Measurements from ENCODE around the gene PDCD5. TPM values are rescaled to one million over a fixed set of nuclear protein-coding genes. Genes with fewer than 3 reads are reported as not detected.

PDCD5 gene
- total RNA-seq, 1 experiment from 2014 or later: 118 TPM

DNA sequence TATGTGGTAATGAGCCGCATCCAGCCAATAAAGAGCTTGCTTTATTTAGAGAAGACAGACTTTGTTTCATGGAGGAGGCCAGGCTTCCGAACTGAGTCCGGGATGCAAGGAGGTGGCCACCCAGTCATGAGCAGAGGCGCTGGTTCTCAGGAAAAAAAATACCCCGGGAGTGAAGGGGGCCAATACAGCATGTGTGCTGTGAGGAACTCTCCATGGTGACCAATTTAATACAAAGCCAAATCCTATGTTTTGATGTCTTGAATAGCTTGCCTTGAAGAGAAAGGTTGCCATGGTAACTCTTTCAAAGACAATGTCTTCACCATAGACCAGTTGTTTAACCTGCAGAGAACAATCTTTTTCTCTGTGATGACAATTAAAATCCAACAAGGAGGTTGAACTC lies 43.4 kb upstream of the PDCD5 start:
- no peaks in the 10 kb centered on the region for H3K4me1 ChIP-seq (ENCODE audit: insufficient read depth, low read length)
- H3K23me2 ChIP-seq (ENCODE audit: insufficient read length, low read depth, low read length, poor library complexity, severe bottlenecking): no peaks in the 10 kb centered on the region
- no peak overlapping the region for H3K27ac Mint-ChIP-seq
- H3K4me1 Mint-ChIP-seq: no peaks in the 10 kb centered on the region
- H3T11ph ChIP-seq (ENCODE audit: low read length): no peak overlapping the region
- no peak overlapping the region for H3K9ac ChIP-seq (ENCODE audit: extremely low read depth, insufficient read length, low read length)
- no peak overlapping the region for H3K18ac ChIP-seq (ENCODE audit: insufficient read length, low read depth, low read length)
- no peak overlapping the region for H4K8ac ChIP-seq (replicated peaks; ENCODE audit: insufficient read length, low read depth, low read length)
- no peak overlapping the region for H3K4me3 Mint-ChIP-seq
- H2AFZ ChIP-seq (ENCODE audit: low read length): no peak overlapping the region
- H2BK12ac ChIP-seq (ENCODE audit: insufficient read length, low read depth, low read length): no peak overlapping the region
- no peak for DNase-seq
- no peaks in the 10 kb centered on the region for H3K79me2 ChIP-seq (ENCODE audit: insufficient read depth, low read length)
- H4K20me1 ChIP-seq (ENCODE audit: control insufficient read depth, insufficient read depth, insufficient read length): no peaks in the 10 kb centered on the region
- H2BK5ac ChIP-seq (ENCODE audit: insufficient read length, low read length): no peak overlapping the region
- TF ChIP-seq, protein P1, sequence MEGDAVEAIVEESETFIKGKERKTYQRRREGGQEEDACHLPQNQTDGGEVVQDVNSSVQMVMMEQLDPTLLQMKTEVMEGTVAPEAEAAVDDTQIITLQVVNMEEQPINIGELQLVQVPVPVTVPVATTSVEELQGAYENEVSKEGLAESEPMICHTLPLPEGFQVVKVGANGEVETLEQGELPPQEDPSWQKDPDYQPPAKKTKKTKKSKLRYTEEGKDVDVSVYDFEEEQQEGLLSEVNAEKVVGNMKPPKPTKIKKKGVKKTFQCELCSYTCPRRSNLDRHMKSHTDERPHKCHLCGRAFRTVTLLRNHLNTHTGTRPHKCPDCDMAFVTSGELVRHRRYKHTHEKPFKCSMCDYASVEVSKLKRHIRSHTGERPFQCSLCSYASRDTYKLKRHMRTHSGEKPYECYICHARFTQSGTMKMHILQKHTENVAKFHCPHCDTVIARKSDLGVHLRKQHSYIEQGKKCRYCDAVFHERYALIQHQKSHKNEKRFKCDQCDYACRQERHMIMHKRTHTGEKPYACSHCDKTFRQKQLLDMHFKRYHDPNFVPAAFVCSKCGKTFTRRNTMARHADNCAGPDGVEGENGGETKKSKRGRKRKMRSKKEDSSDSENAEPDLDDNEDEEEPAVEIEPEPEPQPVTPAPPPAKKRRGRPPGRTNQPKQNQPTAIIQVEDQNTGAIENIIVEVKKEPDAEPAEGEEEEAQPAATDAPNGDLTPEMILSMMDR (conservative IDR thresholded peaks at IDR 0.05): no peak
- no peak overlapping the region for H2BK15ac ChIP-seq (ENCODE audit: low read depth, low read length)
- H4K5ac ChIP-seq (ENCODE audit: insufficient read length, low read depth, low read length): no peak overlapping the region
- H3K9me3 ChIP-seq (ENCODE audit: control insufficient read depth, low read depth, low read length): no peaks in the 10 kb centered on the region
- H3K79me1 ChIP-seq (ENCODE audit: insufficient read depth, low read depth, low read length, poor library complexity, severe bottlenecking): no peaks in the 10 kb centered on the region
- no peak overlapping the region for H3K4me2 ChIP-seq (ENCODE audit: insufficient read depth, insufficient read length, low read length)
- no peak overlapping the region for H3K4ac ChIP-seq (ENCODE audit: low read depth, low read length)
- H4K91ac ChIP-seq (ENCODE audit: insufficient read length, low read depth, low read length): no peak overlapping the region
- no peak overlapping the region for H2AK5ac ChIP-seq (ENCODE audit: insufficient read length, low read length)
- H3K9me3 Mint-ChIP-seq: peaks cover 17 to 22% of the 10 kb centered on the region in 2 experiments; a peak in 4 of 5 replicates
- H3K56ac ChIP-seq (ENCODE audit: insufficient read length, low read depth, low read length): no peak overlapping the region
- H3K14ac ChIP-seq (ENCODE audit: insufficient read depth, low read length): no peak overlapping the region
- no peaks in the 10 kb centered on the region for H3K27me3 ChIP-seq (ENCODE audit: insufficient read depth, low read length)
- WGBS (ENCODE audit: extremely low coverage, insufficient read length, low lambda C conversion rate): no CpG with 5 or more reads among the region's 5 CpGs
- H2BK20ac ChIP-seq (ENCODE audit: low read depth, low read length, poor library complexity, severe bottlenecking): no peak overlapping the region
- H2BK120ac ChIP-seq (ENCODE audit: low read depth, low read length, poor library complexity, severe bottlenecking): no peak overlapping the region
- H3K27ac ChIP-seq (ENCODE audit: insufficient read length, low read depth, low read length): no peak overlapping the region
- peaks cover 4% of the 10 kb centered on the region for H3K27me3 Mint-ChIP-seq (ENCODE audit: low read depth)
- peaks cover 0 to 9% (median 5%) of the 10 kb centered on the region in 3 experiments; a peak in 4 of 7 replicates for H3K36me3 Mint-ChIP-seq (ENCODE audit: insufficient read depth in 1 of 3, low read depth in 3 of 3)
- no peak overlapping the region for H3K23ac ChIP-seq (ENCODE audit: insufficient read length, low read depth, low read length)
